Activated CD4-positive, alpha-beta T cell treated with anti-CD3 and anti-CD28 coated beads, Interleukin-2, amount 10 ng/mL, durations not matched to agents 24 days and 14 days (primary cell): ENCODE measurements around the gene CIDEA. TPM values are rescaled to one million over a fixed set of nuclear protein-coding genes. Genes with fewer than 3 reads are reported as not detected.

Experiments used
- DNase-seq: peaks from one replicate; pipeline ENCODE4 v3.0.0; 2022
- H3K27ac Mint-ChIP-seq: one replicate; pipeline ENCODE4 v1.8.0; 2022; ENCODE audit warnings: mild to moderate bottlenecking, mixed read lengths
- H3K27me3 Mint-ChIP-seq: one replicate; pipeline ENCODE4 v1.8.0; 2022; ENCODE audit warnings: mixed read lengths
- H3K36me3 Mint-ChIP-seq: one replicate; pipeline ENCODE4 v1.8.0; 2022; ENCODE audit warnings: low read depth, mild to moderate bottlenecking, mixed read lengths
- H3K4me1 Mint-ChIP-seq: one replicate; pipeline ENCODE4 v1.8.0; 2021; ENCODE audit warnings: mixed read lengths
- H3K4me3 Mint-ChIP-seq: one replicate; pipeline ENCODE4 v1.8.0; 2022; ENCODE audit warnings: mild to moderate bottlenecking, moderate library complexity, mixed read lengths
- H3K9me3 Mint-ChIP-seq: one replicate; pipeline ENCODE4 v1.8.0; 2021; ENCODE audit warnings: mixed read lengths
- intact Hi-C: fragments of 100-400 bp; cut with micrococcal nuclease; formaldehyde crosslinking; loops from one replicate; pipeline ENCODE4 v1.15.1; 2023
- total RNA-seq: library from RNA; stranded (reverse); gene quantifications from 2 replicates; pipeline ENCODE4 v1.2.3, GENCODE V29; 2022

The CIDEA gene
- total RNA-seq, 1 donor from 2014 or later: not detected

GRCh38 chr18:12288403-12288755 lies 34.2 kb downstream of the CIDEA start:
- intact Hi-C loops: no loop called here
- H3K27me3 Mint-ChIP-seq: peaks cover 50% of the 10 kb centered on the region
- H3K4me1 Mint-ChIP-seq: peaks cover 4% of the 10 kb centered on the region
- no peak overlapping the region for H3K27ac Mint-ChIP-seq
- no peaks in the 10 kb centered on the region for H3K9me3 Mint-ChIP-seq
- no peaks in the 10 kb centered on the region for H3K36me3 Mint-ChIP-seq
- no peak for DNase-seq
- H3K4me3 Mint-ChIP-seq: no peak overlapping the region

- no peak overlapping the region for H3K27ac Mint-ChIP-seq
- DNase-seq: no peak
- intact Hi-C loops: no loop called here
- H3K36me3 Mint-ChIP-seq: no peaks in the 10 kb centered on the region
- no peak overlapping the region for H3K4me3 Mint-ChIP-seq
- H3K4me1 Mint-ChIP-seq: peaks cover 4% of the 10 kb centered on the region
- H3K9me3 Mint-ChIP-seq: no peaks in the 10 kb centered on the region
- H3K27me3 Mint-ChIP-seq: peaks cover 40% of the 10 kb centered on the region
Measured at GRCh38 chr18:12290086-12290485, 35.9 kb downstream of the CIDEA start.

- Mint-ChIP-seq H3K9me3 (no peaks in the 10 kb centered on the region), H3K27me3 (peaks cover 36% of the 10 kb centered on the region), H3K4me3 (no peak overlapping the region), H3K4me1 (peaks cover 4% of the 10 kb centered on the region), H3K36me3 (no peaks in the 10 kb centered on the region), H3K27ac (no peak overlapping the region)
- intact Hi-C loops: no loop called here
- DNase-seq: no peak
Measured at GRCh38 chr18:12291161-12291560, 37.0 kb downstream of the CIDEA start.

- Mint-ChIP-seq H3K27ac (no peak overlapping the region), H3K4me3 (no peak overlapping the region), H3K4me1 (peaks cover 4% of the 10 kb centered on the region), H3K9me3 (no peaks in the 10 kb centered on the region), H3K27me3 (peaks cover 30% of the 10 kb centered on the region), H3K36me3 (no peaks in the 10 kb centered on the region)
- intact Hi-C loops: no loop called here
- DNase-seq: no peak
Measured at GRCh38 chr18:12291690-12292089, 37.5 kb downstream of the CIDEA start.

GRCh38 chr18:12293831-12294230 lies 39.7 kb downstream of the CIDEA start:
- no peaks in the 10 kb centered on the region for H3K4me1 Mint-ChIP-seq
- intact Hi-C loops: no loop called here
- no peak for DNase-seq
- no peaks in the 10 kb centered on the region for H3K9me3 Mint-ChIP-seq
- H3K27me3 Mint-ChIP-seq: peaks cover 15% of the 10 kb centered on the region
- H3K36me3 Mint-ChIP-seq: no peaks in the 10 kb centered on the region
- H3K27ac Mint-ChIP-seq: no peak overlapping the region
- no peak overlapping the region for H3K4me3 Mint-ChIP-seq

DNA sequence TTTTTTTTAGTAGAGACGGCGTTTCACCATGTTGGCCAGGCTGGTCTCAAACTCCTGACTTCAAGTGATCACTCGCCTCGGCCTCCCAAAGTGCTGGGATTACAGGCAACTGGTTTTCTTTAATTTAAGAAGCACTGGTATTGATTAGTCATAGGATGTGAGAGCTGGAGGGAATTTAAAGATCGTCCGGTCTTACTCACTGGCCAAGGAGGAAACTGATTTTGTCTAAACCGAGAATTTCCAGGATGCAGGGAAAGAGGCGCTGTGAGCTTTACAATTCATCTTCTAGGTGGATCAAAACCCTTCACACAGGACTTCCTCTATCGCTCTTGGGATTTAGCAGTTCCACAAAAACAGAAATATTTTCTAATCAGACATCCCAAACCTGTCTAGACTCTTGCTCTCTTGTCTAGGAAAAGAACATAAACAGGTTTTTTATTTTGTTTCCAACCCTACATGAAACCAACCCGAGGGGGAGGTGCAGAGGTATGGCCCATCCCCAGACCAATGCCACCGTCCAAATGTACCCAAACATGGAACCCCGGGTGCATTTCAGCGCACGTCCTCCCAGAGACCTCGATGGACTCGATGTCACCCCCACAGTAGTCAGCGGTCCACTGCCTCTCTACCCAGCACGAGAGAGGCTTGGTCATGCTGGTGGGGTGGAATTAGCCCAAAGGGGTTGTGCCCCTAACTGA lies 41.4 kb downstream of the CIDEA start:
- Mint-ChIP-seq H3K4me3 (no peak overlapping the region), H3K36me3 (no peaks in the 10 kb centered on the region), H3K27ac (no peak overlapping the region), H3K9me3 (no peaks in the 10 kb centered on the region), H3K4me1 (no peaks in the 10 kb centered on the region), H3K27me3 (peaks cover 10% of the 10 kb centered on the region)
- intact Hi-C loops: no loop called here
- DNase-seq: no peak

DNA sequence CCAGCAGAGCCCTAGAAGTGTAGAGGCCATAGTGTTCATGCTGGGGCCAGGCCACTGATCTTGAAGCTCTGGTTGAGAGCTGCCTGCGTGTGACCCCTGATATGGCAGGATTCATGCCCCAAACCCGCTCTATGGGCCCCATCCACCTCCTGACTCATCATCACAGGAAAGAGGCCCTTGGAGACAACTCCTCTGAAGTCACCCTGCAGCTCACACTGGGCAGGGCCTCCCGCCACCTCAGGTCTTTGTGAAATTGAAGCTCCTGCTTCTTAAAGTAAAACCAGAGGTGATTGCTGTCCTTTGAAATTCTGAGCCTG lies 41.9 kb downstream of the CIDEA start:
- intact Hi-C loops: no loop called here
- Mint-ChIP-seq H3K27ac (no peak overlapping the region), H3K36me3 (no peaks in the 10 kb centered on the region), H3K27me3 (peaks cover 13% of the 10 kb centered on the region), H3K9me3 (no peaks in the 10 kb centered on the region), H3K4me1 (no peaks in the 10 kb centered on the region), H3K4me3 (no peak overlapping the region)
- DNase-seq: no peak

DNA sequence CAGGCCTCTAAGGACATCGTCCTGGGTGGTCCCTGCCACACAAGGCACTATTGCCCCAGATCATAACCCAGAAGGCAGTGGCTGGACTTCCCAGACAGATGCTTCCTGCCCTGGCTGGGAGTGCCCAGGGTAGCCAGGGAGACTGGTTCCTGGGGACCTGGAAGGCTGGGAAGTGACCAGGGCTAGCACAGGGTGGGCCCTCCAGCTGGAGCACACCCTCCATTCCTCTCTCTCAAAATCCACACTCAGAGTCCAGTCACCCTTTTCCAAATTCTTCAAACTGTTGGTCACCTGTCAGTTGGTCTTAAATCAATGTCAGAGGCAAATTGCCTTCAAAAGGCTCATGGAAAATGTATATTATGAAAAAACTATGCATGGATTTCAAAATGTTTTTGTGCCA lies 42.3 kb downstream of the CIDEA start:
- intact Hi-C loops: no loop called here
- H3K9me3 Mint-ChIP-seq: no peaks in the 10 kb centered on the region
- no peak for DNase-seq
- no peak overlapping the region for H3K4me3 Mint-ChIP-seq
- H3K4me1 Mint-ChIP-seq: no peaks in the 10 kb centered on the region
- H3K36me3 Mint-ChIP-seq: no peaks in the 10 kb centered on the region
- H3K27me3 Mint-ChIP-seq: peaks cover 11% of the 10 kb centered on the region
- no peak overlapping the region for H3K27ac Mint-ChIP-seq

GRCh38 chr18:12299862-12300261 lies 45.7 kb downstream of the CIDEA start:
- no peak overlapping the region for H3K4me3 Mint-ChIP-seq
- H3K9me3 Mint-ChIP-seq: no peaks in the 10 kb centered on the region
- peaks cover 12% of the 10 kb centered on the region for H3K27me3 Mint-ChIP-seq
- no peaks in the 10 kb centered on the region for H3K4me1 Mint-ChIP-seq
- no peak overlapping the region for H3K27ac Mint-ChIP-seq
- H3K36me3 Mint-ChIP-seq: no peaks in the 10 kb centered on the region
- DNase-seq: no peak
- intact Hi-C loops: no loop called here

GRCh38 chr18:12301263-12302005 lies 47.3 kb downstream of the CIDEA start:
- peaks cover 24% of the 10 kb centered on the region for H3K27me3 Mint-ChIP-seq

DNA sequence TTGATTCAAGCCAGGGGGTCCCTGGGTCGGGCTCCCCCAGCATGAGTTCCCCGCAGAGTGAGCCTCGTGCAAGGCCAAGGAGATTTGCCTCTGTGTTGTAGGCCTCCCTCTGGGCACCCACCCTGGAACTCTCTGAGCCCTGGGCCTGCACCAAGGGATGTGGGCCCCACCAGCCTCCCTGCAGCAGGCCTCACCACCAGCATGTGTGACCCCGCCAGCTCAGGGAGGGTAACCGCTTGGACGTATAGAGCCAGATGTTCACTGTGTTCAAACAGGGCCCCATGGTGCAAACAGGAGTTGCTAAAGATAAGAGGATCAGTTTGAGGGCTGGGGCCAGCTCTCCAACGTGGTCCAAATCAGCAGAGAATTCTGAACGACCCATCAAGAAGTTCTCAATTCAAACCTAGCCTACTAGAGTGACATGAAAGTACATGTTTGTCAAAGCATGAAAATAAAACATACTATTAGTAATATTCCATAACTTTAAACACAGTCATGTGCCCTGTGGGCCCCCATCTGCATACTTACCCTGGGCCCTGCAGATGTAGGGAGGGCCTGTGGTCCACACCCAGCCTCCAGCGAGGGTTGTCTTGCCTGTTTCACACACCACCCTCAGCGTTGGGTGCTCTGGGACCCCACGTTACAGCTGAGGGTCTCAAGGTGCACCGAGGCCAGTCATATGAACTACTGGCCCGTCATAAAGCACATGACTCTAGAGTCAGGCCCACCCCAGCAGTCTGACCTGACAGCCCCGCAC lies 48.4 kb downstream of the CIDEA start:
- intact Hi-C loops: no loop called here
- H3K4me1 Mint-ChIP-seq: peaks cover 9% of the 10 kb centered on the region

More at GRCh38 chr18:12301263-12302005, 47.3 kb downstream of the CIDEA start:
- intact Hi-C loops: no loop called here
- H3K9me3 Mint-ChIP-seq: no peaks in the 10 kb centered on the region
- H3K4me3 Mint-ChIP-seq: no peak overlapping the region
- no peaks in the 10 kb centered on the region for H3K4me1 Mint-ChIP-seq
- no peak for DNase-seq
- H3K27ac Mint-ChIP-seq: no peak overlapping the region
- H3K36me3 Mint-ChIP-seq: no peaks in the 10 kb centered on the region

DNA sequence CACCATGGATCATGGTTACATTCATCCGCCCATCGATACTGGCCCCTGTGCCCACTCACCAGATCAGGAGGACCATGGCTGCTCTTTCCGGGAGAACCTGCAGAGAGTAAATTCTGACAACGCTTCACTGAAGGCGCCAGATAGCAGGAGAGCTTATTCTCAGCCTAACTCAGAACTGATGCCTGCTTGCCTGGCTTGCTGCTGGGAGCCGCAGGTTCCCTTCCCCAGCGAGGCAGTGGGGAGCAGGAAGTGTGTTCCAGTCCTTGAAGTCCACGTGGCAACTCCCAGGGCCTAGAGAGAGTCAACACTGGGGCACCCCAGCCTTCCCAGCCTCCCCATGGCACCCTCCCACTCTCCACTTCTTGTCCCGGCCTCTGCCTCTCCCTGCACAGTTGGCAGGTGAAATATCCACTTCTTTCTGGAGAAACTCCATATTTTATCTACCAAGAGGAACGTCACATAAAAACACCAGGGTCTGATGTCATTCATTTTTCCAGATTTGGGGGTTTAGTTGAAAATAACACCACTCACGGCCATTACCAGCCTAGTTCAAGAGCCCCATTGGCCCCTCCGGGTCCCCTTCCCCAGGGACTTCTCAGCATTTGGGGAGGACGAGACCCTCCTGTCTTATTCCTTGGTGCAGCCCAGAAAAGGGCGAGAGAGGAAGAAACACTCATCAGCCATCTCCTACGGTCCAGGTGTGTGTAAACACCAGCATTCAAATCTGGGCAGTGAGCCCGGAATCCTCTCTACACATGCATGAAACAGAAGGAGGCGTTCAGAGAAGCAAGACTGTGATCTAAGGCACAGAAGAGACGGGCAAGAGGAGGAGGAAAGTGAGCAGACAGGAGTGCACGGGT lies 50.4 kb downstream of the CIDEA start:
- Mint-ChIP-seq H3K27me3 (peaks cover 41% of the 10 kb centered on the region), H3K27ac (no peak overlapping the region), H3K4me1 (peaks cover 13% of the 10 kb centered on the region), H3K4me3 (no peak overlapping the region), H3K9me3 (no peaks in the 10 kb centered on the region), H3K36me3 (peaks cover 3% of the 10 kb centered on the region)
- no peak for DNase-seq
- intact Hi-C loops: no loop called here

More for the DNA sequence above, 48.4 kb downstream of the CIDEA start:
- peaks cover 36% of the 10 kb centered on the region for H3K27me3 Mint-ChIP-seq
- no peaks in the 10 kb centered on the region for H3K36me3 Mint-ChIP-seq
- no peaks in the 10 kb centered on the region for H3K9me3 Mint-ChIP-seq
- no peak overlapping the region for H3K27ac Mint-ChIP-seq
- DNase-seq: no peak
- no peak overlapping the region for H3K4me3 Mint-ChIP-seq

DNA sequence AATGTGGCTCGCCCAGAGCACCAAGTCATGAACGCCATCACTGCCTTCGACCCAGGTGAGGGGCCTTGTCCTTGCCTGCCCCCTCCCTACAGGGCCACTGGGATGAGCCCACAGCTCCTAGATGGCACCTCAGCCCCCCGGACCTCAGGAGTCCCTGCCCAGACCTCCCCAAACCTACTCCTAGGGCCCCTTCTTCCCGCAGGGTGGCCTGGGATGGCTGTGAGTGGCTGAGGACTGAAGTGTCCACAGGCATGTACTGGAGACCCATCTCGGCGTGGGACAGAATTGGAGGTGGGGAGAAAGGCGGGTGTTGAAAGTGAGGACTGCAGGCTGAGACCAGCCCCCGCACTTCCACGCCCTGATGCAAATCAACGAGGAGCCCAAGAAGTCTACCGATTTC lies 51.0 kb downstream of the CIDEA start:
- DNase-seq: no peak
- H3K4me1 Mint-ChIP-seq: peaks cover 16% of the 10 kb centered on the region
- intact Hi-C loops: no loop called here
- H3K4me3 Mint-ChIP-seq: no peak overlapping the region
- peaks cover 6% of the 10 kb centered on the region for H3K36me3 Mint-ChIP-seq
- H3K9me3 Mint-ChIP-seq: no peaks in the 10 kb centered on the region
- no peak overlapping the region for H3K27ac Mint-ChIP-seq
- peaks cover 39% of the 10 kb centered on the region for H3K27me3 Mint-ChIP-seq
